Upper lobe of right lung (tissue), 1 donor: Measurements from ENCODE around the gene ZNF438. TPM values are rescaled to one million over a fixed set of nuclear protein-coding genes. Genes with fewer than 3 reads are reported as not detected.

Source experiments
- ATAC-seq: fragments of 200-7000 bp; cut with Tn5 transposase; one replicate; pipeline ENCODE4 v1.9.1; 2020; ENCODE audit warnings: mild to moderate bottlenecking, moderate library complexity
- DNase-seq: peaks from one replicate; pipeline ENCODE4 v3.0.0-alpha.2; 2020
- H3K27ac ChIP-seq: fragments of 200-600 bp; one replicate; pipeline ENCODE4 v1.8.0; 2022
- H3K27me3 ChIP-seq: fragments of 200-600 bp; one replicate; pipeline ENCODE4 v1.8.0; 2022; ENCODE audit warnings: mild to moderate bottlenecking
- H3K36me3 ChIP-seq: fragments of 200-600 bp; one replicate; pipeline ENCODE4 v1.8.0; 2022
- H3K4me1 ChIP-seq: fragments of 200-600 bp; one replicate; pipeline ENCODE4 v1.8.0; 2022
- H3K4me3 ChIP-seq: fragments of 200-600 bp; one replicate; pipeline ENCODE4 v1.8.0; 2022; ENCODE audit warnings: mild to moderate bottlenecking
- H3K9me3 ChIP-seq: fragments of 200-600 bp; one replicate; pipeline ENCODE4 v1.8.0; 2022
- CTCF ChIP-seq: fragments of 200-600 bp; IDR thresholded peaks from one replicate; pipeline ENCODE4 v1.8.0; 2022; ENCODE audit warnings: antibody characterized with exemption
- intact Hi-C: fragments of 100-400 bp; cut with DNase I; formaldehyde crosslinking; loops from one replicate; pipeline ENCODE4 v1.11.0; 2022
- total RNA-seq: library from RNA; stranded (reverse); fragmentation: NEBNext Ultra II Directional; extraction: Animal tissue kit (Norgen Biotek cat#: 25700); gene quantifications from one replicate; pipeline ENCODE4 v1.2.1, GENCODE V29; 2021
- donor health status: DM: no; HTN: yes; CAD: no; lungs with severe emphysema.

Gene ZNF438
- total RNA-seq, 1 donor from 2014 or later, result 14.4 TPM

- intact Hi-C loops, result no loop called here
- Histone ChIP-seq H3K9me3 (no peaks in the 10 kb centered on the region), H3K27me3 (no peaks in the 10 kb centered on the region), H3K27ac (no peak overlapping the region), H3K4me1 (peaks cover 12% of the 10 kb centered on the region), H3K4me3 (no peak overlapping the region), H3K36me3 (no peaks in the 10 kb centered on the region)
- DNase-seq, result no peak
- TF ChIP-seq CTCF, result no peak
- no peak for ATAC-seq
Measured at GRCh38 chr10:31070025-31070424, 38.4 kb upstream of the ZNF438 start.

- Histone ChIP-seq H3K9me3 (no peaks in the 10 kb centered on the region), H3K4me1 (peaks cover 10% of the 10 kb centered on the region), H3K27me3 (no peaks in the 10 kb centered on the region), H3K4me3 (no peak overlapping the region), H3K27ac (no peak overlapping the region), H3K36me3 (no peaks in the 10 kb centered on the region)
- intact Hi-C loops, result no loop called here
- no peak for TF ChIP-seq CTCF
- ATAC-seq, result no peak
- DNase-seq, result no peak
Measured at GRCh38 chr10:31069411-31069810, 37.7 kb upstream of the ZNF438 start.

- Histone ChIP-seq H3K4me3 (no peak overlapping the region), H3K27me3 (no peaks in the 10 kb centered on the region), H3K4me1 (no peaks in the 10 kb centered on the region), H3K9me3 (no peaks in the 10 kb centered on the region), H3K36me3 (no peaks in the 10 kb centered on the region), H3K27ac (peak overlapping the region; percentile 17)
- no peak for ATAC-seq
- TF ChIP-seq CTCF, result no peak
- intact Hi-C loops, result no loop called here
- no peak for DNase-seq
Measured at GRCh38 chr10:31064348-31064747, 32.7 kb upstream of the ZNF438 start.

- intact Hi-C loops, result no loop called here
- Histone ChIP-seq H3K4me1 (no peaks in the 10 kb centered on the region), H3K36me3 (no peaks in the 10 kb centered on the region), H3K27ac (peak overlapping the region; percentile 17), H3K4me3 (no peak overlapping the region), H3K27me3 (no peaks in the 10 kb centered on the region), H3K9me3 (no peaks in the 10 kb centered on the region)
- ATAC-seq, result no peak
- no peak for TF ChIP-seq CTCF
- DNase-seq, result no peak
Measured at GRCh38 chr10:31063841-31064240, 32.2 kb upstream of the ZNF438 start.

- Histone ChIP-seq H3K9me3 (no peaks in the 10 kb centered on the region), H3K4me3 (no peak overlapping the region), H3K27me3 (no peaks in the 10 kb centered on the region), H3K27ac (no peak overlapping the region), H3K4me1 (no peaks in the 10 kb centered on the region), H3K36me3 (no peaks in the 10 kb centered on the region)
- intact Hi-C loops, result no loop called here
- ATAC-seq (no peak), DNase-seq (no peak)
- no peak for TF ChIP-seq CTCF
Measured at GRCh38 chr10:31062856-31063255, 31.2 kb upstream of the ZNF438 start.

GRCh38 chr10:31061941-31062340 lies 30.3 kb upstream of the ZNF438 start:
- Histone ChIP-seq H3K27me3 (no peaks in the 10 kb centered on the region), H3K36me3 (no peaks in the 10 kb centered on the region), H3K4me3 (no peak overlapping the region), H3K4me1 (no peaks in the 10 kb centered on the region), H3K9me3 (no peaks in the 10 kb centered on the region), H3K27ac (no peak overlapping the region)
- DNase-seq (no peak), ATAC-seq (no peak)
- intact Hi-C loops, result no loop called here
- TF ChIP-seq CTCF, result no peak
